ENCODE results near the gene SLC46A3.

DNA sequence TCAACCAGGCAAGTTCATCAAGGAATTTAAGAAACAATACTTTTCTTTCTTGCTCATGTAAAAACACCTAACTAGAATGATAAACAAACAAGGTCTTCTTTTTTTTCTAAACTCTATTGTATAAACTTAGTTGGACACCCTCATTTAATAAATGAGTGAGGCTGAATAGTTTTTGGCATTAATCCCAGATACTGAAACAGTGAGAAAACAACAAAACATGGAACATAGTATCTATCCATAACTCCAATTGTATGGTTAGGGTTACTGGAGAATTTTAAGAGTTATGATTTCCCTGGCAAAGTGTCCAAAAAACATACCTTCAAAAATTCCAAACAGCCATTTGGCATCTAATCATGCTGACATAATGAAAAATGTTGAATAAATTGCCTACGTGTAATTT lies 65.7 kb downstream of the SLC46A3 start:
- TF ChIP-seq, protein P1, sequence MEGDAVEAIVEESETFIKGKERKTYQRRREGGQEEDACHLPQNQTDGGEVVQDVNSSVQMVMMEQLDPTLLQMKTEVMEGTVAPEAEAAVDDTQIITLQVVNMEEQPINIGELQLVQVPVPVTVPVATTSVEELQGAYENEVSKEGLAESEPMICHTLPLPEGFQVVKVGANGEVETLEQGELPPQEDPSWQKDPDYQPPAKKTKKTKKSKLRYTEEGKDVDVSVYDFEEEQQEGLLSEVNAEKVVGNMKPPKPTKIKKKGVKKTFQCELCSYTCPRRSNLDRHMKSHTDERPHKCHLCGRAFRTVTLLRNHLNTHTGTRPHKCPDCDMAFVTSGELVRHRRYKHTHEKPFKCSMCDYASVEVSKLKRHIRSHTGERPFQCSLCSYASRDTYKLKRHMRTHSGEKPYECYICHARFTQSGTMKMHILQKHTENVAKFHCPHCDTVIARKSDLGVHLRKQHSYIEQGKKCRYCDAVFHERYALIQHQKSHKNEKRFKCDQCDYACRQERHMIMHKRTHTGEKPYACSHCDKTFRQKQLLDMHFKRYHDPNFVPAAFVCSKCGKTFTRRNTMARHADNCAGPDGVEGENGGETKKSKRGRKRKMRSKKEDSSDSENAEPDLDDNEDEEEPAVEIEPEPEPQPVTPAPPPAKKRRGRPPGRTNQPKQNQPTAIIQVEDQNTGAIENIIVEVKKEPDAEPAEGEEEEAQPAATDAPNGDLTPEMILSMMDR (IDR thresholded peaks at IDR 0.05): no peak
- no peak for TF ChIP-seq POLR2AphosphoS5 (IDR thresholded peaks at IDR 0.05)

All from suprapubic skin (tissue), 3 donors.